KBM-7 (cell line): ENCODE data around the gene CD151.

ENCODE experiments used
- DNase-seq: peaks from one replicate; pipeline ENCODE4 v3.0.0-alpha.2; 2015
- in situ Hi-C: fragments of 300-500 bp; cut with MboI; formaldehyde crosslinking; loops from 2 replicates; pipeline ENCODE4 v1.14.3; 2020; ENCODE audit warnings: low sequenced_read_pairs, low pct_unique_long_range_greater_than_20kb, mixed read lengths

The CD151 gene

DNA sequence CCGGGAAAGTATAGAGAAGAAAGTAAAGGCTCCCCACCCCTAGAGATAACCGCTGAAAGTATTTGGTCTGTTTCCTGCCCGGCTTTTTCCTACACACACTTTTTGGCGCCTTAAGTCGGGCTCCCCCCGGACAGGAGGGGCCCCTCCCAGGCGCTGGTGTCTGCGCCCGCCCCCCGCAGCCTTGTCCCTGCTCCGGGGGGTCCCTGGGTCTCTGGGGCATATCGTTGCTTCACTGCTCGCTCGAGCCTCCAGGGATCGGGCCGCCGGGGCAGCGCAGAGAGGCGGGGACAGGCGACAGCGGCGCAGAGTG, 6.0 kb upstream of the CD151 start:
- DNase-seq, result no peak
- in situ Hi-C loops, result no loop called here

DNA sequence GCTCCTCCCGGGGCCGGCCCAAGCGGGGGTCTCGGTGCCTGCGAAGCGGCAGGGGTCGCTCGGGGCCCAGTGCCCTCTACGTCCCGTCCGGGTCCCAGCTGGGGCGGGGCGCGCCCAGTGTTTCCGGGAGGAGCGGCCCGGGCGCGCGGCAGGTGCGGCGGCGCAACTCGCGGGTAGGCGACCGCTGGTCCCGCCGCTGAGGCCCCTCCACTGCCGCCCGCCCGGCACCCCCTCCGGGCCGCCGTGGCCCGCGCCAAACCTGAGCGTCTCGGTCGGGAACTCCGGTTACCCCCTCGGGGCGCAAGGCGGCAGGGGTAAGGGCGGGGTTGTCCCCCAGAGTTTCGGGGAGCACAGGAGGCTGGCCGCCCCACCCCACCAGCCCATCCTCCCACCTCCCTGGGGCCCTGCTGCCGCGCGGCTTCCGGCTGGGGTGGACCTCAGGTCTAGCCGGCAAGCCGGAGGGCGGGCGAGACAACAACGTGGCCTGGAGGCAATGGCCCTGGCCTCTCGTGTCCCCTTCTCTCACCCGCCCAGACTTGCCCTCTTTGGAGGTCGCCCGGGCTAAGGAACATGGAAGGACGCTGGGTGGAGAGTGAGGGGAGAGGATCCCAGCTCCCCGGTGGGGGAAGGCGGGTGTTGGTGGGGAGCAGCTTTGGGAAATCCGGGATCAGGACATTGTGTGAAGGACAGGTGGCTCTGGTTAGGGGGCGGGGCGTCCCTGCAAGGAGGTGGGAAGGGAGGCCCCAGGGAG, 5.4 kb upstream of the CD151 start:
- in situ Hi-C loops, result no loop called here

DNA sequence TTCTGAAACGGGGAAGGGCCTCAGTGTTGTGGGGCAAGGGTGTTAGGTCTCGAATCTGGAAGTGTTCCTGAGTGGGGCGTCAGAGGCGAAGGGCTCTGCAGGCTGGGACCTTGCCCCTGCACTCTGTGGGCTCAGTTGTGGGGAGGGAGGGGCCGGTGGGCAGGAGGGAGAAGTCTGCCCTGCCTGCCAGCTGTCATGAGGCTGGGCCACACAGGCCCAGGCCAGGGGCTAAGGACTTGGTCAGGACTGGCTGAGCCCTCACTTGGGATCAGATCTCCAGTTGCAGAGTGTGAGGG, 4.9 kb upstream of the CD151 start, which contains the start of gene CRACR2B:
CRACR2B (plus strand) TSS at position 23 of the 296 bp plus-strand sequence. CDS start 689 bp downstream, outside the sequence.
- no peak for DNase-seq
- in situ Hi-C loops, result no loop called here

More for the DNA sequence above, 5.4 kb upstream of the CD151 start:
- DNase-seq, result no peak

DNA sequence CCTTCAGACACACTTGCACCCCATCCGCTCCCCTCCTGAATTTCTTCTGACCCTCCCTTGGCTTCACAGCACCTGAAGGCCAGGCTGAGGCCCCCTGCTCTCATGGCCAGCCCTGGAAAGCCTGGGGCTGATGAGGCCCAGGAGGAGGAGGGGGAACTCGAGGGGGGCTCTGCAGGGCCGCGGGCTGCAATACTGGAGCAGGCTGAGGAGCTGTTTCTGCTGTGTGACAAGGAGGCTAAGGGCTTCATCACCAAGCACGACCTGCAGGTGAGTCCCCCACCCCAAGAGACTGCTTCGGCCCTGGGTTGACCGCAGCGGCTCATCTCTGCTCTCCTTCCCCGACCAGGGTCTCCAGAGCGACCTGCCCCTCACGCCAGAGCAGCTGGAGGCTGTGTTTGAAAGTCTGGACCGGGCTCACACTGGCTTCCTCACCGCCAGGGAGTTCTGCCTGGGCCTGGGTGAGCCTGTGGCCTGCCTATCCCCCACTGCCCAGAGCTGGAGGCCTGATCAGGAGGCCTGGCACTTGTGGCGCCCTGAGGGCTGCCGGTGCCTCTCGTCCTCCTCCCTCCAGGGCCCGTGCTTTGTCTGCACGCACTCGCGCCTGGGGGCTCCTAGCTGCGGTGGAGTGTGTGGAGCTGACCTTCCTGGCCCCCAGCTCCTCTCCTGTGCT, 4.1 kb upstream of the CD151 start:
- DNase-seq, result peak; percentile 62
- in situ Hi-C loops, result no loop called here

DNA sequence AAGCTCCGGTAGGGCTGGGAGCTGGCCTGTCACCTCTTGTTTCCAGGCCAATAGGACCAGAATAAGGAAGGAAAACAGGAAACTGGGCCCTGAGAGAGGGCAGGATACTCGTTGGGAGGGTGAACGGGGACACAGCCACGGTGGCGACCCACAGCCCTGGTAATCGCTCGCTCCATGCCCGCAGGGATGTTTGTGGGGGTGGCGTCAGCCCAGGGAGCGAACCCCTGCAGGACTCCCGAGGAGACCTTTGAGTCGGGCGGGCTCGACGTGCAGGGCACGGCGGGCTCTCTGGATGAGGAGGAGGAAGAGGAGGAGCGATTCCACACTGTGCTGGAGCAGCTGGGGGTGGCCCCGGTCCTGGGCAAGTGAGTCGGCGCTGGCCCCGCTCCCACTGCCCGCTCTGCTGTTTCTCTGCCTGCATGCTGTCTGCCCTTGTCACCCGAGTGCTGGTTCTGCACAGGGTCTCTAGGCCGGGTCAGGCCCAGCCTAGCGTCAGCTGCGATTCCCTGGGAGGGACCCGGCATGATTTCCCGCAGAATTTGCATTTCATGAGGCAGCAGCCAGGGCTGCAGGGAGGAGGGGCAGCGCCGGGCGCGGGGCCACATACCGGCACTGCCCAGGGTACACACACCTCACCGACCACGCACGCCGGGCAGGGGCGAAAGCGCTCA, 3.4 kb upstream of the CD151 start:
- DNase-seq, result no peak

DNA sequence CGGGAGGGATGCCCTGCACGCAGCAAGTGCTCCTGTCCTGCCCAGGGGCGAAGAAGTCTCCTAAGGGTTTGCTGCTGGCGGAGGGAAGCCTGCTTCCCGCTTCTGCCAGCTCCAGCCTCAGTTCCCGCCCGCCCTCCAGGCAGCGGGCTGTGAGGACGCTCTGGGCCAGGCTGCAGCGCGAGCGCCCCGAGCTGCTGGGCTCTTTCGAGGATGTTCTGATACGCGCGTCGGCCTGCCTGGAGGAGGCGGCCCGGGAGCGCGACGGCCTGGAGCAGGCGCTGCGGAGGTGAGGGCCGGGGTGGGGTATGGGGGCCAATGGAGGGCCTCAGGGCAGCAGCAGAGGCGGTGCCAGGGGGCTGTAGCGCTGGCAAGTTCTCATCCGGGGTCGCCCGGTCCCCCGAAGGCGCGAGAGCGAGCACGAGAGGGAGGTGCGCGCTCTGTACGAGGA, 2.9 kb upstream of the CD151 start:
- DNase-seq, result no peak
- in situ Hi-C loops, result no loop called here

More for the DNA sequence above, 3.4 kb upstream of the CD151 start:
- in situ Hi-C loops, result no loop called here

DNA sequence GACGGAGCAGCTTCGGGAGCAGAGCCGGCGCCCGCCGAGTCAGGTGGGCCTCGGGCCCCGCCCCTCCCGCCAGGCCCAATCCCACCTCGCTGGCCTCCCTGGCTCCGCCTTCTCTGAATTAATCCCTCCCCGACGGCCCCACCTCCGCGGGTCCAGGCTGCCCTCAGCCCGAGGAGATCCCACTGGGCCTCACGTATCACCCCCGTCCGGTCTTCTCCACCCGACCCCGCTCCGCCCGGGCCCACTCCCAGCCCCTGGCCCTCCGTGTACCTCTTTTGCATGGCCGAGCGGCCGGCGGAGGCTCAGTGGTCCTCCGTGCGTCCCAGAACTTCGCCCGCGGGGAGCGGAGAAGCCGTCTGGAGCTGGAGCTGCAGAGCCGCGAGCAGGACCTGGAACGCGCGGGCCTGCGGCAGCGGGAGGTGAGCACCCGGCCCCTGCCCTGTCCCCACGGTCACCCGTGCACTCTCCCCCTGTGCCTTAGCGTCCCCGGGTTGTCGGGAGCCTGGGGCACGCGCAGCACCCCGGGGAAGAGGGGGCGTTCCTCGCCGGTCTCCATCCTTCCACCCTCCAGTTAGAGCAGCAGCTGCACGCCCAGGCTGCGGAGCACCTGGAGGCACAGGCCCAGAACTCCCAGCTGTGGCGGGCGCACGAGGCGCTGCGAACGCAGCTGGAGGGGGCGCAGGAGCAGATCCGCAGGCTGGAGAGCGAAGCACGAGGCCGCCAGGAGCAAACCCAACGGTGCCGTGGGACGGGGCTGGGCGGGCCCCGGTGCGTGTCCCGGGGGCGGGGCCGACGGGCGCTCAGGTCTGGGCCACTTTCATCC, 2.2 kb upstream of the CD151 start:
- in situ Hi-C loops, result no loop called here
- no peak for DNase-seq

DNA sequence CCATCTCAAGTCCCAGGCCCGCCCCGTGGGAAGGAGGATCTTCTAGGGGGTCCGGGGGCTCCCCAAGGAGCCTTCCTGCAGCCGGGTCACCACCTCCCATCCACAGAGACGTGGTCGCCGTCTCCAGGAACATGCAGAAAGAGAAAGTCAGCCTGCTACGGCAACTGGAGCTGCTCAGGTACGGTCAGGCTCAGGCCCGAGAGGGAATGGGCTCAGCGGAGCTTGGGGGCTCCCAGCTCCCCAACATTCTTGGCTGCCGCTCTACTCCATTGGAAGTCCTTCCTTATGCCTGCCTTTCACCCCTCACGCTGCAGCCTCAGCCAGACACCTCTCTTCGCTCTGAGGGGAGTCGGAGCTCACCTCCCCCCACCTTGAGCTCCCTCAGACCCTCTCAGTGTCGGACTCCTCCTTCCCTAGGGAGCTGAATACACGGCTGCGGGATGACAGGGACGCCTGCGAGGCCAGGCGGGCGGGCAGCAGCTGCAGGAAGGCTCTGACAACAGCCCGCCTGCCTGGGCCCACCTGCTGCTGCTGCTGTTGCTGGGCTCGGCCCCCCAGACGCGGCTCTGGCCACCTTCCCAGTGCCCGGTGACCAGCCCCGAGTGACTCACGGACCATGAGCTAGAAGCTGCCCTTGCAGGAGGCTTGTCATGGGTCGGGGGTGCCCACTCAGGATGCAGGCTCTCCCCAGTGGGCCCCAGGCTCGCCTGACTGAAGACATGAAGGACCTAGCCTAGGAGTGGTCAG, 1.5 kb upstream of the CD151 start:
- in situ Hi-C loops, result no loop called here
- DNase-seq, result no peak

DNA sequence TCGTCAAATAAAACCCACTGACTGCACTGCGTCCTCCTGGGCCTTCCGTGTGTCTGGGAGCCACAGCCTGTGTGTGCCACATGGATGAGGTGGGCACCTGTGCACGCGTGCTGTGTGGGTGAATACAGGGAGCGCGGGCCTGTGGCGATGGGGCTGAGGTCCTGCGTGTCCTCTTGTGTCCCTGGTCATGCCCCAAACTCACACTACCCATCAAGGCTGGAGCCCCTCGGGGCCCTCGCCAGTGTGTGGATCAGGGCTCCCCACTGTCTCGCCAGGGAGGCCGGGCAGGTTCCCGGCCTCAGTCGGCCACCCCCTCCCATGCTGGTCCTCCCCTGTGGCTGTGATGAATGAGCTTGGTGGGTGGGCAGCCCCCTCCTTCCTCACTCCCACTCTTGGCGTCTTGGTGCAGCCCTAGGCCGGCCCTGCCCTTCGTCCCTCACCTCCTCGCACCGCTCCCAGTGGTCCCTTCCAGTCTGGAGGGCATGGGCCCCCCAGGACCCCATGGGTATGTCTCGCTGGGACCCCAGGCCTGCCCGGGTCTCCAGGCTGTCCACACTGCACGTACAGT, 707 bp upstream of the CD151 start:
- in situ Hi-C loops, result no loop called here

DNA sequence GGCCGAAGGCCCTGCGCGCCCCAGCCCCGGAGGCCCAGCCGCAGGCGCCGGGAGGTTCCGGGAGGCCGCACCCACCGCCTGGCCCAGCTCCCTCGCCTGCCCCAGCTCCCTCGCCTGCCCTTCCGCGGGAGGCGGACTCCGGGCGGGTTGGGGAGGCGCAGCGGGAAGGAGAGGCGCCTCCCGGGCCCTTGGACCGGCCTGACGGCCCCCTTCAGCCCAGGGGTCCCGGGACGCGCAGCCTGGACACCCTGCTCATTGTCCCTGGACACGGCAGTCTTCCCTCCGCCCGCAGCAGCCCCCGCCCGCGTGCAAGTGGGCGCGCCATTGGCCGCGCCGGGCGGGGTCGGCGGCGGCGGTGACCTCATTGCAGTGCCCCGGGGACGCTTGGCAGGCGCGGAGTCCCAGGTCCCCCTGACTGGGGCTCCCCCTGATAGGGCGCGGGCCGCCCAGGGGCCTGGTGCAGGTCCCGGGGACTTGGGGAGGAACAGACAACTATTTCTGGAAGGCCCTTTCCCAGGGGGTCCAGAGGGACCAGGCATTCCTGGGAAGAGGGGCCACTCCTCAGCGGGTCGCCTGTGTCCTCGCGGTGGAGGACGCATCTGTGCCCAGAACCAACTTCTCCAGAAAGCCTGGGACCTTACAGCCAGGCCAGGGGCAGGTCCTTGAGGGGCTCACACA, 501 bp downstream of the CD151 start:
- in situ Hi-C loops, result no loop called here
- DNase-seq, result peak; percentile 56

More for the DNA sequence above, 707 bp upstream of the CD151 start:
- no peak for DNase-seq

DNA sequence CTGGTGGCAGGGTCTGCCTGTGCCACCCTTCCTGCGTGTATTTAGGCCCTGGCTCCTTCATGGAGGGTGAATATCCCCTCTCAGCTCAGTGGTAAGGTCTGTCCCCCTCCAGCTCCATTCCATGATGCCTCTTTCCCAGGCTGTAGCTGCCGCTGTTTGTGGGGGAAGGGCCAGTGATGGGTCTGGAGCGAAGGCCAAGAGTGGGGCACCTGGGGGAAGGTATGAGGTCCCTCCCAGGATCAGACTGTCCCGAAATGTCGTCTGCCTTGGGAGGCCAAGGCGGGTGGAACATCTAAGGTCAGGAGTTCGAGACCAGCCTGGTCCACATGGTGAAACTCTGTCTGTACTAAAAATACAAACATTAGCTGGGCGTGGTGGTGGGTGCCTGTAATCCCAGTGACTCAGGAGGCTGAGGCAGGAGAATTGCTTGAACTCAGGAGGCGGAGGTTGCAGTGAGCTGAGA, 1.1 kb downstream of the CD151 start:
- in situ Hi-C loops, result no loop called here
- no peak for DNase-seq

DNA sequence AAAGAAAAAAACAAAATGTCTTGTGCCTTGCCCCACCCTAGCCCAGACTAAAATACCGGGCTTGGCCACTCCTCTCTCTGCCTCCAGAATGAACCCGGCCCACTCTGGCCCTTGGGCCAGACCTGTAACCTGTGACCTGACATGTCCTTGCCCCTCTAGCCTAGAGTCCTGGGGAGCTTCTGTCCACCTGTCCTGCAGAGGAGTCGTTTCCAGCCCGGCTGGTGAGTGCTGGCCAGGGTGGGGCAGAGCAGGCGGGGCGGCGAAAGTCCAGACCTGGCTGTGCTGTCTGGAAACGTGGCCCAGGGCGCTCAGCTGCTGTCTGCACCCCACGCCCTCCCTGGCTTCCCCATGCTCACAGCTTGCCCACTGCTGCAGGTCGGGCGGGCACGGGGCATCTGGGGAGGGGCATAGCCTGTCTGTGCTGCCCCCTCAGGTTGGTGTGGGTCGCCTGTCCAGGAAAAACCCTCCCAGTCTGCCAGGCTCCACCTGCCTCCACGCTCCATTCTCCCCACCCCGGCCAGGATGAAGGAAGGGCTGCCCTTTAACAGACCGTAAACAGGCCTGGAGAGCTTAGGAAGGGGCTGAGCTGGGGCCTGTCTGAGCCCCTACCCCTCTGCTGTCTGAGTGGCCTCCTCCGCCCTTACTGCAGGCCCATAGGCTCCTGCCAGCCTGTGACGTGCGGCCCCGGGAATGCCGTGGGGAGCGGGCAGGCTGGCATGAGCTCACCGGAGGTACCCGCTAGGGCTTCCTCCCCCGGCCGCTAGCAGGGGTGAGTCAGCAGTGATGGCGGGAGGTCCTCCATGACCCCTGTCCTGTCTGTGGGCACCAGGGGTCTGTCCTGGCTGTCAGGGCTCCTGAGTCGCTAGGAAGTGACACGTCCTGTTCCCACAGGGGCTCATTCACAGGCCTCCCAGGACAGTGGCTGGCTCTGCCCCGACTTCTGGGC, 1.9 kb downstream of the CD151 start:
- in situ Hi-C loops, result no loop called here
- no peak for DNase-seq

DNA sequence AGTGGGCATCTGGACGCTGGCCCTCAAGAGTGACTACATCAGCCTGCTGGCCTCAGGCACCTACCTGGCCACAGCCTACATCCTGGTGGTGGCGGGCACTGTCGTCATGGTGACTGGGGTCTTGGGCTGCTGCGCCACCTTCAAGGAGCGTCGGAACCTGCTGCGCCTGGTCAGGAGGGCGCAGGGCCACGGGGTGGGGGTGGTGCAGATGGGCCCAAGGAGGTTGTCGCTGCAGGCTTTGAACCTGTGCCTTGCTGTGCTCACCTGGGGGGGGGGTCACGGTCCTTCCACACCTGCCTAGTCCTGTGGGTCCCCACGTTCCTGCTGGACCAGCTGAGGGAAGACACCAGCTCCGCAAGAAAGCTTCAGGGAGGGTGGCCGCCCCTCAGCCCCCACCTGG, 3.5 kb downstream of the CD151 start:
- in situ Hi-C loops, result no loop called here

DNA sequence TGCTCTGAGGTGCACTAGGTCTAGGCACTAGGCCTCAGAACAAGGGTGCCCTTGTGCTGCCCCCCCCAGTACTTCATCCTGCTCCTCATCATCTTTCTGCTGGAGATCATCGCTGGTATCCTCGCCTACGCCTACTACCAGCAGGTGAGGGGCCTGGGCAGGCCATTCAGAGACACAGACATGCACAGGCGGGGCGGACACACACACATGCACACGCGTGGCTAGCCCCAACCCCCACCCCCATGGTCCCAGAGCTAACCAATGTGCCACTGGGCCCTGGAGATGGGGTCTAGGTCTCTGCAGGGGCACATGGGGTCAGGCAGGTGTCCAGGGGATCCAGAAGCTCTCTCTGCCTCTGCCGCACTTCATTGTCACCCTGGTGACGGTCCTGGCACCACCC, 3.9 kb downstream of the CD151 start:
- no peak for DNase-seq
- in situ Hi-C loops, result no loop called here

More for the DNA sequence above, 3.5 kb downstream of the CD151 start:
- DNase-seq, result no peak

DNA sequence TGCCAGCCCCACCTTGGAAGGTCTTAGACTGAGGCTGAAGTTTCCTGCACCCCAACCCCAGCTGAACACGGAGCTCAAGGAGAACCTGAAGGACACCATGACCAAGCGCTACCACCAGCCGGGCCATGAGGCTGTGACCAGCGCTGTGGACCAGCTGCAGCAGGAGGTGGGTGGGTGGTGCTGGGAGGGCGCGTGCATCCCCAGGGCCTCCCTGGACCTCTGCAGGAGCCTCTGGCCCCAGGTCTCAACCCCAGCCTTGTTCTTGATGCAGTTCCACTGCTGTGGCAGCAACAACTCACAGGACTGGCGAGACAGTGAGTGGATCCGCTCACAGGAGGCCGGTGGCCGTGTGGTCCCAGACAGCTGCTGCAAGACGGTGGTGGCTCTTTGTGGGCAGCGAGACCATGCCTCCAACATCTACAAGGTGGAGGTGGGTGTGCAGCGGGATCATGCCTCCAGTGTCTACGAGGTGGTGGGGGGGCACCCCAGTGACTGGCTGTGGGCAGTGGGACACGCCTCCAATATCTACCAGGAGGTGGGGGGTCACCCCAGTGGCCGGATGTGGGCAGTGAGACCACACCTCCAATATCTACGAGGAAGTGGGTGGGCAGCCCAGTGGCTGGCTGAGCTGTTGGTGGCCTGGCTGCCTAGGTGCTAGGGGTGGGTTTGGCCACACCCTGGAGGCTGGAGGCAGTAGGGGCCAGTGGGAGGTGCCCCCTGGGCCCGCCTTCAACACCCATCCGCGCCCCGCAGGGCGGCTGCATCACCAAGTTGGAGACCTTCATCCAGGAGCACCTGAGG, 4.6 kb downstream of the CD151 start:
- DNase-seq, result no peak
- in situ Hi-C loops, result no loop called here

DNA sequence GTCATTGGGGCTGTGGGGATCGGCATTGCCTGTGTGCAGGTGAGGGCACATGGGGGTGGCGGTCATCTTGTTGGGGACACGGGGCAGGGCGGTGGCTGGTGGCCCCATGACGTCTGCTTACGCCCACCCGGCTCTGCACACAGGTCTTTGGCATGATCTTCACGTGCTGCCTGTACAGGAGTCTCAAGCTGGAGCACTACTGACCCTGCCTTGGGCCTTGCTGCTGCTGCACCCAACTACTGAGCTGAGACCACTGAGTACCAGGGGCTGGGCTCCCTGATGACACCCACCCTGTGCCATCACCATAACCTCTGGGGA, 5.2 kb downstream of the CD151 start:
- no peak for DNase-seq
- in situ Hi-C loops, result no loop called here
